Neural progenitor cell (in vitro differentiated cells): ENCODE measurements around the gene CSGALNACT2. TPM values are rescaled to one million over a fixed set of nuclear protein-coding genes. Genes with fewer than 3 reads are reported as not detected.

Source experiments
- DNase-seq: peaks from one replicate; pipeline ENCODE4 v3.0.0-alpha.2; 2016; ENCODE audit warnings: low spot score
- H2AFZ ChIP-seq: fragments of 200-600 bp; sonication (generic); replicated peaks from 2 replicates; pipeline ENCODE4 v1.6.1; 2016; ENCODE audit warnings: antibody characterized with exemption
- H3F3A ChIP-seq: fragments of 200-600 bp; sonication (generic); 2 replicates; pipeline ENCODE4 v1.6.1; 2016; ENCODE audit warnings: antibody characterized with exemption, low read depth
- H3K27ac ChIP-seq: fragments of 200-600 bp; sonication (generic); 2 replicates; pipeline ENCODE4 v1.5.1; 2016; ENCODE audit warnings: mild to moderate bottlenecking
- H3K27me3 ChIP-seq: fragments of 200-600 bp; sonication (generic); 2 replicates; pipeline ENCODE4 v1.6.1; 2016; ENCODE audit warnings: mild to moderate bottlenecking, moderate library complexity
- H3K36me3 ChIP-seq: fragments of 200-600 bp; sonication (generic); 2 replicates; pipeline ENCODE4 v1.5.1; 2016
- H3K4me1 ChIP-seq: fragments of 200-600 bp; sonication (generic); 2 replicates; pipeline ENCODE4 v1.6.1; 2016; ENCODE audit warnings: mixed run types
- H3K4me2 ChIP-seq: fragments of 200-600 bp; sonication (generic); 2 replicates; pipeline ENCODE4 v1.6.1; 2016
- H3K4me3 ChIP-seq: fragments of 200-600 bp; sonication (generic); 2 replicates; pipeline ENCODE4 v1.5.1; 2016
- H3K79me2 ChIP-seq: fragments of 200-600 bp; sonication (generic); 2 replicates; pipeline ENCODE4 v1.6.1; 2016; ENCODE audit warnings: low read depth
- H3K9ac ChIP-seq: fragments of 200-600 bp; sonication (generic); 2 replicates; pipeline ENCODE4 v1.6.1; 2016
- H3K9me3 ChIP-seq: fragments of 200-600 bp; sonication (generic); 2 replicates; pipeline ENCODE4 v1.5.1; 2016; ENCODE audit warnings: low read depth
- H4K20me1 ChIP-seq: fragments of 200-600 bp; sonication (generic); 2 replicates; pipeline ENCODE4 v1.6.1; 2016; ENCODE audit warnings: low read depth
- H3K27ac Mint-ChIP-seq: 3 replicates; pipeline ENCODE4 v1.8.0; 2021; ENCODE audit warnings: mixed read lengths
- H3K27me3 Mint-ChIP-seq: 2 replicates; pipeline ENCODE4 v1.8.0; 2022; ENCODE audit warnings: low read depth, mild to moderate bottlenecking, inconsistent platforms, moderate library complexity, mixed read lengths; ENCODE audit not compliant: insufficient read depth
- H3K36me3 Mint-ChIP-seq: 3 replicates; pipeline ENCODE4 v1.8.0; 2021; ENCODE audit warnings: mixed read lengths
- H3K4me1 Mint-ChIP-seq: 3 replicates; pipeline ENCODE4 v1.8.0; 2021; ENCODE audit warnings: mixed read lengths
- H3K4me3 Mint-ChIP-seq: 3 replicates; pipeline ENCODE4 v1.8.0; 2021; ENCODE audit warnings: mild to moderate bottlenecking, moderate library complexity, mixed read lengths
- H3K9me3 Mint-ChIP-seq: 3 replicates; pipeline ENCODE4 v1.8.0; 2020; ENCODE audit warnings: mixed read lengths
- EZH2 ChIP-seq: fragments of 200-600 bp; sonication (generic); IDR thresholded peaks from 2 replicates; pipeline ENCODE4 v1.6.1; 2017; ENCODE audit warnings: antibody characterized with exemption, mild to moderate bottlenecking, moderate library complexity
- EZH2phosphoT487 ChIP-seq: fragments of 200-600 bp; sonication (generic); IDR thresholded peaks from 2 replicates; pipeline ENCODE4 v1.6.1; 2017; ENCODE audit warnings: antibody characterized with exemption
- total RNA-seq: library from RNA; depleted of rRNA; stranded (reverse); fragments of >200 nt; gene quantifications from 2 replicates; pipeline ENCODE4 v1.2.3, GENCODE V29; 2015; ENCODE audit warnings: low replicate concordance
- TF ChIP-seq, protein P1 (sequence below): fragments of 200-600 bp; sonication (generic); IDR thresholded peaks from 2 replicates; pipeline ENCODE4 v1.5.1; 2017; ENCODE audit warnings: antibody characterized with exemption, mild to moderate bottlenecking

The CSGALNACT2 gene
- total RNA-seq, 1 donor from 2014 or later, result 9.3 TPM

- no peak overlapping the region for H3K4me3 Mint-ChIP-seq
- no peaks in the 10 kb centered on the region for H3K36me3 ChIP-seq
These were observed 47.6 kb upstream of the CSGALNACT2 start for GRCh38 chr10:43090664-43091063.

DNA sequence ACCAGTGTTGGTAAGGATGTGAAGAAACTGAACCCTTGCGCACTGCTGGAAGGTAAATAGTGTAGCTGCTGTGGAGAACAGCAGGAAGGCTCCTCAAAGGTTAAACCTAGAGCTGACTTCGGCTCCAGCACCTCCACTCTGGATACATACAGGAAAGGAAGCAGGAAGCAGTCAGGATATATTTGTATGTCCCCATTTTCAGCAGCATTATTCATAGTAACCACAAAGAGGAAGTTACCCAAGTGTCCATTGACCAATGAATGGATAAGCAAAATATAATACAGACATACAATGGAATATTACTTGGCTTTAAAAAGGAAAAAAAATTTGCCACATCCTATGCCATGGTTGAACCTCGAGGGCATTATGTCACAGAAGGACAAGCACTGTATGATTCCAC lies 46.4 kb upstream of the CSGALNACT2 start:
- Histone ChIP-seq H3K4me1 (no peaks in the 10 kb centered on the region), H3K4me2 (no peak overlapping the region), H3K4me3 (no peak overlapping the region), H3K9ac (no peak overlapping the region), H3F3A (no peaks in the 10 kb centered on the region), H3K9me3 (no peaks in the 10 kb centered on the region), H3K27ac (no peak overlapping the region), H2AFZ (no peak overlapping the region), H3K27me3 (no peaks in the 10 kb centered on the region), H4K20me1 (no peaks in the 10 kb centered on the region), H3K36me3 (no peaks in the 10 kb centered on the region), H3K79me2 (no peaks in the 10 kb centered on the region)
- H3K4me1 Mint-ChIP-seq, result no peaks in the 10 kb centered on the region
- no peaks in the 10 kb centered on the region for H3K9me3 Mint-ChIP-seq
- peaks cover 7% of the 10 kb centered on the region for H3K27me3 Mint-ChIP-seq
- no peak overlapping the region for H3K4me3 Mint-ChIP-seq
- no peaks in the 10 kb centered on the region for H3K36me3 Mint-ChIP-seq
- no peak for DNase-seq
- H3K27ac Mint-ChIP-seq, result no peak overlapping the region
- TF ChIP-seq EZH2phosphoT487 (no peak), EZH2 (no peak)
- TF ChIP-seq, protein P1, sequence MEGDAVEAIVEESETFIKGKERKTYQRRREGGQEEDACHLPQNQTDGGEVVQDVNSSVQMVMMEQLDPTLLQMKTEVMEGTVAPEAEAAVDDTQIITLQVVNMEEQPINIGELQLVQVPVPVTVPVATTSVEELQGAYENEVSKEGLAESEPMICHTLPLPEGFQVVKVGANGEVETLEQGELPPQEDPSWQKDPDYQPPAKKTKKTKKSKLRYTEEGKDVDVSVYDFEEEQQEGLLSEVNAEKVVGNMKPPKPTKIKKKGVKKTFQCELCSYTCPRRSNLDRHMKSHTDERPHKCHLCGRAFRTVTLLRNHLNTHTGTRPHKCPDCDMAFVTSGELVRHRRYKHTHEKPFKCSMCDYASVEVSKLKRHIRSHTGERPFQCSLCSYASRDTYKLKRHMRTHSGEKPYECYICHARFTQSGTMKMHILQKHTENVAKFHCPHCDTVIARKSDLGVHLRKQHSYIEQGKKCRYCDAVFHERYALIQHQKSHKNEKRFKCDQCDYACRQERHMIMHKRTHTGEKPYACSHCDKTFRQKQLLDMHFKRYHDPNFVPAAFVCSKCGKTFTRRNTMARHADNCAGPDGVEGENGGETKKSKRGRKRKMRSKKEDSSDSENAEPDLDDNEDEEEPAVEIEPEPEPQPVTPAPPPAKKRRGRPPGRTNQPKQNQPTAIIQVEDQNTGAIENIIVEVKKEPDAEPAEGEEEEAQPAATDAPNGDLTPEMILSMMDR, result no peak

More at GRCh38 chr10:43090664-43091063, 47.6 kb upstream of the CSGALNACT2 start:
- Histone ChIP-seq H3K4me3 (no peak overlapping the region), H3K4me1 (no peaks in the 10 kb centered on the region), H2AFZ (no peak overlapping the region), H3K79me2 (no peaks in the 10 kb centered on the region), H3K27me3 (no peaks in the 10 kb centered on the region), H3F3A (no peaks in the 10 kb centered on the region), H3K27ac (no peak overlapping the region), H3K9me3 (no peaks in the 10 kb centered on the region), H3K9ac (no peak overlapping the region), H4K20me1 (no peaks in the 10 kb centered on the region), H3K4me2 (no peak overlapping the region)
- Mint-ChIP-seq H3K4me1 (no peaks in the 10 kb centered on the region), H3K27me3 (peaks cover 7% of the 10 kb centered on the region), H3K36me3 (no peaks in the 10 kb centered on the region), H3K9me3 (no peaks in the 10 kb centered on the region), H3K27ac (no peak overlapping the region)
- TF ChIP-seq, protein P1, result no peak
- no peak for TF ChIP-seq EZH2
- no peak for TF ChIP-seq EZH2phosphoT487
- no peak for DNase-seq

DNA sequence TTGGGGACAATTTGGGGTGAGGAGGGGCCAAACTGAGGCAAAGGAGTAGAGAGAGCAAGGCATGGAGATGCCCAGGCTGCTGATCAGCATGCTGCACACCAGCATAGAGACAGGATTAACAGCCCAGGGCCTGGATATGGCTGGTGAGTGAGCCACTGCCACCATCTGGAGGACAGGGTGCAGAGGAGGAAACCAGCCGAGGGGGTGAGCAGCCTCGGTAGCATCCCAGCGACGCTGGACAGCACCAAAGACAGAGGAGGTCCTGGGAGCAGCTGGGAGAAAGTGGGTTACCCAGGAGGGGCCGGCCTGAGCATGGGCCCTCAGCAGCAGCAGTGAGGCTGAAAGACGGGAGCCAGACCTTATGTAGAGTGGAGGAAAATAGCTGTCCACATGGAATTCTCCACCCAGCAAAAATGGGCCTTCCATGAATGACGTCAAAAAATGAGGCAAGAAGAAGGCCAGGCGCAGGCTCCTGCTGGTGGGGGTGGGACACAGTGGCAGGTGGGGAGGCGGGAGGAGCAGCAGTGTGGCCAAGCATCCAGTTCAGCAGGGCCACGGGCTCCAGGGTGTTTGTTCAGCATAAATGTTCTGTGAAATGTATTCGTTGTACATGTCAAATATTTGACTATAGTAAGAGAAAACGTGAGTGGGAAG lies 44.7 kb upstream of the CSGALNACT2 start:
- H4K20me1 ChIP-seq, result no peaks in the 10 kb centered on the region
- H3K4me1 Mint-ChIP-seq, result no peaks in the 10 kb centered on the region
- H3K27me3 Mint-ChIP-seq, result peaks cover 3% of the 10 kb centered on the region
- H3K9me3 Mint-ChIP-seq, result no peaks in the 10 kb centered on the region
- no peak overlapping the region for H3K4me2 ChIP-seq
- no peak for TF ChIP-seq EZH2
- TF ChIP-seq, protein P1, result peak; percentile 45
- H3K4me3 ChIP-seq, result no peak overlapping the region
- DNase-seq, result peak; percentile 69
- H2AFZ ChIP-seq, result no peak overlapping the region
- no peaks in the 10 kb centered on the region for H3K9me3 ChIP-seq
- no peaks in the 10 kb centered on the region for H3K4me1 ChIP-seq
- no peak overlapping the region for H3K27ac ChIP-seq
- no peaks in the 10 kb centered on the region for H3K36me3 Mint-ChIP-seq
- H3K9ac ChIP-seq, result no peak overlapping the region
- H3K79me2 ChIP-seq, result no peaks in the 10 kb centered on the region
- H3K27me3 ChIP-seq, result no peaks in the 10 kb centered on the region
- no peaks in the 10 kb centered on the region for H3K36me3 ChIP-seq
- no peaks in the 10 kb centered on the region for H3F3A ChIP-seq
- no peak overlapping the region for H3K27ac Mint-ChIP-seq
- no peak overlapping the region for H3K4me3 Mint-ChIP-seq
